Measurements from ENCODE around the gene TMEM131L.

DNA sequence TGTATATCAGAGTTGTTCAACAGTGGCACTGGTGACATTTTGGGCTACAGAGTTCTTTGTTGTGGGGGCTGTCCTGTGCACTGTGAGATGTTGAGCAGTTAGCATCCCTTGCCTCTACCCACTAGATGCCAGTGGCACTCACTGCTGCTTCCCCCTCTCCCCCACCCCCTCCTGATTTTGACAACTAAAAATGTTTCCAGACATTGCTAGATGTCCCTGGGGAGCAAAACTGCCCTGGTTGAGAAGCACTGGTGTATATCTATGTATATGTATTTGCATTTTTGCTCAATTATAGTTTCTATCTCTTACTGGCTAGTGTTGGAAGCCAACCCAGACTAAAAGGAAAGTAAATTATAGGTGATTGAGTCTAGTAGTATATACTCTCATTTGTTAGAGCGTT lies 2.4 kb downstream of the TMEM131L start:
- TF ChIP-seq GATA2 (IDR thresholded peaks at IDR 0.05; ENCODE audit: low read depth, low read length) (no peak), GATA3 (IDR thresholded peaks at IDR 0.05; ENCODE audit: low read depth, low read length) (no peak)
